LNCaP clone FGC (cell line): ENCODE measurements around the gene STK32C.

Experiments used
- DNase-seq: peaks from one replicate; pipeline ENCODE4 v3.0.0-alpha.2; 2011; ENCODE audit warnings: low read depth
- H3K4me3 ChIP-seq: 2 replicates; pipeline ENCODE4 v1.5.1; 2011; ENCODE audit warnings: mild to moderate bottlenecking, low read depth, low read length, control low read depth
- TF ChIP-seq, protein P1 (sequence below): IDR thresholded peaks from 2 replicates; pipeline ENCODE4 v1.5.1; 2012; ENCODE audit warnings: mild to moderate bottlenecking; ENCODE audit not compliant: control insufficient read depth, insufficient read depth; ENCODE audit errors: extremely low read depth

STK32C gene

DNA sequence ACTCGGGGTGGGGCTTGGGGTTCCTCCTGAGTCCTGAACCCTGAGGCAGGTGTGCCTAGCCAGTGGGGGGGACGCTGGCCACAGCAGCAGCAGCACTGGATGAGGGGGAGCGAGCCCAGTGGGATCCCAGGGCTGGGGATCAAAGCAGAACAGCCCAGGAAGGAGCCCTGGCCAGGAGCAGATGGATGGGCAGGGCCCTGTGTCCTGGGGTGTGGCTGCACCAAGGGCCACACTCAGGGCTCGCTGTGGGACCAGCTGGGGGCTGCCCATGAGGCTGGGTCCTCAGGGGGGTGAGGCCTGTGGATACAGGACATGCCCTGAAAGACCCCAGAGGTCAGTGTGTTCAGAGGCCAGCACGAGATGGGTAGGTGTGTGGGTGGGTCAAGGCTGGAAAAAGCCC lies 50.9 kb downstream of the STK32C start:
- no peak overlapping the region for H3K4me3 ChIP-seq
- TF ChIP-seq, protein P1, sequence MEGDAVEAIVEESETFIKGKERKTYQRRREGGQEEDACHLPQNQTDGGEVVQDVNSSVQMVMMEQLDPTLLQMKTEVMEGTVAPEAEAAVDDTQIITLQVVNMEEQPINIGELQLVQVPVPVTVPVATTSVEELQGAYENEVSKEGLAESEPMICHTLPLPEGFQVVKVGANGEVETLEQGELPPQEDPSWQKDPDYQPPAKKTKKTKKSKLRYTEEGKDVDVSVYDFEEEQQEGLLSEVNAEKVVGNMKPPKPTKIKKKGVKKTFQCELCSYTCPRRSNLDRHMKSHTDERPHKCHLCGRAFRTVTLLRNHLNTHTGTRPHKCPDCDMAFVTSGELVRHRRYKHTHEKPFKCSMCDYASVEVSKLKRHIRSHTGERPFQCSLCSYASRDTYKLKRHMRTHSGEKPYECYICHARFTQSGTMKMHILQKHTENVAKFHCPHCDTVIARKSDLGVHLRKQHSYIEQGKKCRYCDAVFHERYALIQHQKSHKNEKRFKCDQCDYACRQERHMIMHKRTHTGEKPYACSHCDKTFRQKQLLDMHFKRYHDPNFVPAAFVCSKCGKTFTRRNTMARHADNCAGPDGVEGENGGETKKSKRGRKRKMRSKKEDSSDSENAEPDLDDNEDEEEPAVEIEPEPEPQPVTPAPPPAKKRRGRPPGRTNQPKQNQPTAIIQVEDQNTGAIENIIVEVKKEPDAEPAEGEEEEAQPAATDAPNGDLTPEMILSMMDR = no peak
- no peak for DNase-seq

DNA sequence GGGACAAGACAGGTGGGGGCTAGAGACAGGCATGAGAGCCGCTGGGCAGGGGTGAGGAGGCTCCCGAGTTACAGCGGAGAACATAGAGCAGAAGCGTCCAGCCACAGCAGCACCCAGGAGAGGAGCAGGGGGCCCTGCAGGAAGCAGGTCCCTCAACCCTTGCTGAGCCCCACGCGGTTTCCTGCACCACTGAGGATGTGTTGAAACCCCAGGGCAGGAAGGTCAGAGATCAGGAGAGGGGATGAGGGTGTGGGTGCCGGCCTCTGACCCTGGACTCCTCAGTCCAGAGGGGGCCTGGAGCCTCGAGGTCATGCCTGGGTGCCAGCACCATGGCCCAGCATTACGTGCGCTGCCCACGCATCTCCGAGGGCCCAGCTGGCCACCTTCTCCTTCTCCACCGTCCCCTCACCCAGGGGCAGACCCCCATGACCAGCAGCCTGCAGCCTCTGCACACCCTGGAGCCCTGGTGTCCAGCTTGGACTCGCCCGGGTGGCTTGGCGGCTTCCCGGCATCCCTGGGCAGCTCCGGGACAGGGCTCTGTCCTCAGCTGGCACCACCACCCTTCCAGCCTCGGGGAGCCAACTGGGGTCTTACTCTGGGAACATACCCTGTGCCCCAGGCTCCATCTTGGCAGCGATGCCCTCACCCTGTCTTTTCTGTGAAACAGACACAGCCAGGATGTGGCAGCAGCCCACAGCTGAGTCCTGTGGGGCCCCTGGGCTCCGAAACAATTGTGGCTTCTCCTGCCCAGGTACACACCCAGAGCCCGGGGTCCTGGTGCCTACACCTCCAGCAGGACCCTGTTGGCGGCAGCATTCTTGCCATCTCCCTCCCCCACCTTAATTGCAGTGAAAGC lies 52.0 kb downstream of the STK32C start:
- TF ChIP-seq, protein P1 = no peak
- no peak for DNase-seq
- no peak overlapping the region for H3K4me3 ChIP-seq

DNA sequence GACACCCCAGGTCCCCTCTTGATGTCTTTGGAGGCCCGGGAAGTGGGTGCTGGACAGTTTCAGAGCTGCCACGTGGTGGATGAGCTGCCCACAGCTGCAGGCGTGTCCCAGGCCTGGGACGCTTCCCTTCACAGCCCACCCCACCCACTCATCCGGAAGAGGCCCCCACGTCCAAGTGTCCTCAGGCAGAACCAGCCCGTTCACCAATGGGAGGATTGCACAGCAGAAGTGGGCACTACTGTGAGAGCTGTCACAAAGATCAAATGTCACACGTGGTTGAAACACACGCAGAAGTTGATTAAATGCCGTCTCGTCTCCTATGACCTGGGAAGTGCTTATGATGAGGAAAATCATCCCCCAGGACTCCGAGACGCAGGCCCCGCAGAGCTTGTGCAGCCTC lies 52.9 kb downstream of the STK32C start:
- TF ChIP-seq, protein P1 = no peak
- no peak overlapping the region for H3K4me3 ChIP-seq
- DNase-seq = no peak

DNA sequence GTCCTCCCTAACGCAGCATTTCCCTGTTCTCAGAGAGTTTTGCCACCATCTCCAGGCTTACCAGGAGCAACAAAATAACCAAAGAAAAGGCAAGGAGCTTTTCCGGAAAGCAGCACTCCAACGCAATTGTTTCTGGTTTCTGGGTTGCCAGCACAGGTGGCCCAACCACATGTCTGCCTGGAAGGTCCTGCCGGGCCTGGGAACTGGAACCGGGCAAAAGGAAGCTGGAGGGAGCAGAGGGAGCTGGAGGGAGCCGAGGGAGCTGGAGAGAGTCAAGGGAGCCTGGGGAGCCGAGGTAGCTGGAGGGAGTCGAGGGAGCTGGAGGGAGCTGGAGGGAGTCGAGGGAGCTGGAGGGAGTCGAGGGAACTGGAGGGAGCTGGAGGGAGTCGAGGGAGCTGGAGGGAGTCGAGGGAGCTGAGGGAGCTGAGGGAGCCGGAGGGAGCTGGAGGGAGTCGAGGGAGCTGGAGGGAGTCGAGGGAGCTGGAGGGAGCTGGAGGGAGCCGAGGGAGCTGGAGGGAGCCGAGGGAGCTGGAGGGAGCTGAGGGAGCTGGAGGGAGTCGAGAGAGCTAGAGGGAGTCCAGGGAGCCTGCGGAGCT lies 54.6 kb downstream of the STK32C start:
- no peak for DNase-seq
- TF ChIP-seq, protein P1 = no peak
- H3K4me3 ChIP-seq = no peak overlapping the region

DNA sequence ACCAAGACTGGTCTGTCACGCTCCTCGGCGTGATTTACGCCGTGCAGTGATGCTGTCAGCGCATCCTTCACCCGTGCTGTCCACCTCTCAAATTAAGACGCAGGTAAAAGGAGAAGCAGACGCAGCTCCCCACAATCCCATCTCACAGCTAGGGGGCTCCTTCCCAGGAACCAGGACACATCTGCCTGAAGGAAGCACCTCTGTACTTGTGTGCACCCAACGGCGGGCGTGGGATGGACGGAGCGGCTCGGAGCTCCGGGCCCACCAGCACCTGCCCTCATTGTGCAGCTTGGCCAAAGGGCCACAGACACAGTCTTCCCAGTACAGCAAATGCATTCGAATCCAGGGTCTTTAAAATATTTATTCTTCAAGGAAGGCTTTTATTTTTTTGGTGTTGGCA lies 55.3 kb downstream of the STK32C start:
- H3K4me3 ChIP-seq = no peak overlapping the region
- TF ChIP-seq, protein P1 = no peak
- no peak for DNase-seq

DNA sequence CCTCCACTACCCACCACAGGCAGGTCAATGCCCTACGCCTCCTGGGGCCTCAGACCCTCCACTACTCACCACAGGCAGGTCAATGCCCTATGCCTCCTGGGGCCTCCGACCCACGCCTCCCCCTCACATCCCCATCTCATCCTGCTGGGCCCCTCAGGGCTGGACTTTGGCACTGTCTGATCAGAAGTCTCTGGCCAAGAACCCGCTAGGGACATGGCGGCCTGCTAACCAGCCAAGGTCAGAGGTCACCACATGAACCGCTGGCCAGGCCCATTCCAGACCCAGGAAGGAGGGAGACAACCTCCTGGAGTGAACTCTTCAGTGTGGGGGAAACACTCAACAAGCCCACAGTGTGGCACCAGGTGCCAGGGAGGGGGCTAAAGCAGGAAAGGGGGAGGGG lies 55.8 kb downstream of the STK32C start:
- TF ChIP-seq, protein P1 = no peak
- H3K4me3 ChIP-seq = no peak overlapping the region
- DNase-seq = no peak
